Activated CD8-positive, alpha-beta T cell treated with anti-CD3 and anti-CD28 coated beads for 36 hours (primary cell): ENCODE results near the gene IL1RL2. TPM values are rescaled to one million over a fixed set of nuclear protein-coding genes. Genes with fewer than 3 reads are reported as not detected.
A peak's percentile ranks its signal among the peaks of the same experiment; 100 is the strongest.

Experiments used
- ATAC-seq: fragments of 200-7000 bp; cut with Tn5 transposase; one replicate; pipeline ENCODE4 v1.10.0; 2021; ENCODE audit warnings: mild to moderate bottlenecking, moderate library complexity
- CTCF ChIA-PET: fragments of 350-600 bp; sonication (Branson Sonifier 250); formaldehyde crosslinking; loops from one replicate; lab custom pipeline; 2021; ENCODE audit warnings: antibody characterized with exemption; lab: Charles Lee
- POLR2A ChIA-PET: fragments of 350-600 bp; sonication (Branson Sonifier 250); formaldehyde crosslinking; loops from one replicate; lab custom pipeline; 2021; ENCODE audit warnings: antibody characterized with exemption; lab: Charles Lee
- DNase-seq: peaks from one replicate; pipeline ENCODE4 v3.0.0-alpha.2; 2020
- H3K27ac Mint-ChIP-seq: one replicate; pipeline ENCODE4 v1.8.0; 2021; ENCODE audit warnings: mild to moderate bottlenecking, mixed read lengths
- H3K27me3 Mint-ChIP-seq: one replicate; pipeline ENCODE4 v1.8.0; 2021; ENCODE audit warnings: mixed read lengths
- H3K36me3 Mint-ChIP-seq: one replicate; pipeline ENCODE4 v1.8.0; 2021; ENCODE audit warnings: low read depth, mixed read lengths
- H3K4me1 Mint-ChIP-seq: one replicate; pipeline ENCODE4 v1.8.0; 2021; ENCODE audit warnings: low read depth, mixed read lengths
- H3K4me3 Mint-ChIP-seq: one replicate; pipeline ENCODE4 v1.8.0; 2021; ENCODE audit warnings: mild to moderate bottlenecking, moderate library complexity, mixed read lengths
- H3K9me3 Mint-ChIP-seq: one replicate; pipeline ENCODE4 v1.8.0; 2021; ENCODE audit warnings: mixed read lengths
- intact Hi-C: fragments of 100-400 bp; cut with micrococcal nuclease; formaldehyde crosslinking; loops from one replicate; pipeline ENCODE4 v1.10.0; 2022
- total RNA-seq, 2 experiments: library from RNA; stranded (reverse); gene quantifications; one replicate each; pipeline ENCODE4 v1.2.3, GENCODE V29; 2021
- TF ChIP-seq, protein P1 (sequence below): fragments of 200-600 bp; IDR thresholded peaks from one replicate; pipeline ENCODE4 v1.8.0; 2022; ENCODE audit warnings: antibody characterized with exemption, mild to moderate bottlenecking

Gene IL1RL2
- total RNA-seq, 2 experiments from 2014 or later, result not detected

DNA sequence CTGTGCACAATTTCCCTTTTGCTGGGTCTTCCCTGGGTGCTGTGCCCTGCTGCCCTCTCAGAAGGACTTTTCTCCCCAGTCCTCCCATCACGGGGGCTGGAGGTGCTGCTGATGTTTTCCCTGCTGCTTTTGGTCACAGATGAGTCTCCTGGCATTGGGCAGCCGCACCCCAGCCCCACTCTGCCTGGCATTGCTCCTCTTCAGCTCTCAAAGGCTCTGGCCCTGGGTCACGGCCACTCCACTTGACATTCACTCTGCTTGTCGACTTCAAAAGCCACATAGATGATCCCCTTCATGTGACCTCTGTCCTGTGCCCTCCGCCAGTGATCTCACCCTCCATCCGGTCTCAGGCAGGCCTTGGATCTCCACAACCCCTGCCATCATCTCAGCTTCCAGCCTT, 81.0 kb downstream of the IL1RL2 start:
- Mint-ChIP-seq H3K4me3 (no peak overlapping the region), H3K27ac (no peak overlapping the region), H3K4me1 (peaks cover 28% of the 10 kb centered on the region), H3K27me3 (peaks cover 5% of the 10 kb centered on the region), H3K9me3 (no peaks in the 10 kb centered on the region), H3K36me3 (no peaks in the 10 kb centered on the region)
- intact Hi-C loops, result no loop called here
- ChIA-PET POLR2A (no interaction called here), CTCF (interaction anchor here (0.9 kb wide), 1 partner anchor 182 kb away, joined by 3 read pairs; no protein-coding TSS in a partner anchor)
- ATAC-seq, result no peak
- TF ChIP-seq, protein P1, sequence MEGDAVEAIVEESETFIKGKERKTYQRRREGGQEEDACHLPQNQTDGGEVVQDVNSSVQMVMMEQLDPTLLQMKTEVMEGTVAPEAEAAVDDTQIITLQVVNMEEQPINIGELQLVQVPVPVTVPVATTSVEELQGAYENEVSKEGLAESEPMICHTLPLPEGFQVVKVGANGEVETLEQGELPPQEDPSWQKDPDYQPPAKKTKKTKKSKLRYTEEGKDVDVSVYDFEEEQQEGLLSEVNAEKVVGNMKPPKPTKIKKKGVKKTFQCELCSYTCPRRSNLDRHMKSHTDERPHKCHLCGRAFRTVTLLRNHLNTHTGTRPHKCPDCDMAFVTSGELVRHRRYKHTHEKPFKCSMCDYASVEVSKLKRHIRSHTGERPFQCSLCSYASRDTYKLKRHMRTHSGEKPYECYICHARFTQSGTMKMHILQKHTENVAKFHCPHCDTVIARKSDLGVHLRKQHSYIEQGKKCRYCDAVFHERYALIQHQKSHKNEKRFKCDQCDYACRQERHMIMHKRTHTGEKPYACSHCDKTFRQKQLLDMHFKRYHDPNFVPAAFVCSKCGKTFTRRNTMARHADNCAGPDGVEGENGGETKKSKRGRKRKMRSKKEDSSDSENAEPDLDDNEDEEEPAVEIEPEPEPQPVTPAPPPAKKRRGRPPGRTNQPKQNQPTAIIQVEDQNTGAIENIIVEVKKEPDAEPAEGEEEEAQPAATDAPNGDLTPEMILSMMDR, result no peak
- DNase-seq, result no peak

DNA sequence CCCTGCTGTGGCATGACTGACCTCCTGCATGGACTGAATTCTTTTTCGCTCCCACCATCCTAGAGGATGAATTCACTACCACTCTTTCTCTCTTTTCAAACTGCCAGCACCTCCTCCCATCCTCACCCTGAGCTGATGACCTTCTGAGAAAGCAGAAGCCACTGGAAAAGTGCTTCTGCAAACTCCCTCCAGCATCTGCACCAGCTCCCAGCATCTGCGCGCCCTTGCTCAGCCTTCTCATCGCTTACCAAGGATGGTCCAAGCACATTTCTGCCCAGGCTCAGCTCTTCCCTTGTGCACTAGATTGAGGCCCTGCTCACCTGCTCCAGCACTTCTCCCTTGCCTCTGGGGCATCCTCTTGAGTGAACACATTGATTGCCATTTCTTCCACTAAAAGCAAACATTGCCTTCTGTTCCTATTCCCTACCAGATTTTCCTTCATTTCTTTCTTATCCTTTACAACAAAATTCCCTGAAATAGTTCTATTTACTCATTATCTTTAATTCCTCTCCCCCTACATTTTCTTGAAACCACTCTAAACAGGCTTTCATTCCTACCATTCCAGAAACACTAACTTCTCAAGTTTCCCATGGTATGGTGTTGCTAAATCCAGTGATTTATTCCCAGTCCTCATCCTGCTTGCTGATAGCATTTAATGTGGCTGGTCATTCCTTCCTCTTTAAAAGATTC, 81.8 kb downstream of the IL1RL2 start:
- CTCF ChIA-PET, result interaction anchor here (0.9 to 1.6 kb wide), 4 partner anchors 28 to 248 kb away, joined by 3 read pairs; no protein-coding TSS in a partner anchor
- DNase-seq (no peak), ATAC-seq (no peak)
- H3K27ac Mint-ChIP-seq, result no peak overlapping the region
- H3K9me3 Mint-ChIP-seq, result no peaks in the 10 kb centered on the region
- peaks cover 26% of the 10 kb centered on the region for H3K4me1 Mint-ChIP-seq
- POLR2A ChIA-PET, result no interaction called here
- H3K27me3 Mint-ChIP-seq, result peaks cover 5% of the 10 kb centered on the region
- TF ChIP-seq, protein P1, result no peak
- H3K4me3 Mint-ChIP-seq, result no peak overlapping the region
- no peaks in the 10 kb centered on the region for H3K36me3 Mint-ChIP-seq
- intact Hi-C loops, result no loop called here

DNA sequence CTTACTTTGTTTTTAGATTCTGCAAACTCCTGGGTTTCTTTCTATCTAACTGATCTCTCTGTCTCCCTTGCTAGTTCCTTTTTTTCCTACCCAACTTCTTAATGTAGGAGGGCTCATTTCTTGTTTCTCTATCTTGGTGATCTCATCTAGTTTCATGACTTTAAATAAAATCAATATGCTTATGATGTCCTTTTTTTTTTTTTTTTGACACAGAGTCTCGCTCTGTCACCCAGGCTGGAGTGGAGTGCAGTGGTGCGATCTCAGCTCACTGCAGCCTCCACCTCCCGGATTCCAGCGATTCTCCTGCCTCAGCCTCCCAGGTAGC, 82.3 kb downstream of the IL1RL2 start:
- Mint-ChIP-seq H3K27ac (no peak overlapping the region), H3K4me1 (peaks cover 24% of the 10 kb centered on the region), H3K27me3 (peaks cover 5% of the 10 kb centered on the region), H3K9me3 (no peaks in the 10 kb centered on the region), H3K36me3 (no peaks in the 10 kb centered on the region), H3K4me3 (no peak overlapping the region)
- intact Hi-C loops, result no loop called here
- POLR2A ChIA-PET, result interaction anchor here (0.8 kb wide), 1 partner anchor 10 kb away, joined by 3 read pairs; no protein-coding TSS in a partner anchor
- TF ChIP-seq, protein P1, result no peak
- no peak for DNase-seq
- CTCF ChIA-PET, result interaction anchor here (1.0 to 1.6 kb wide), 4 partner anchors 17 to 174 kb away, joined by 3 read pairs; no protein-coding TSS in a partner anchor
- ATAC-seq, result no peak

DNA sequence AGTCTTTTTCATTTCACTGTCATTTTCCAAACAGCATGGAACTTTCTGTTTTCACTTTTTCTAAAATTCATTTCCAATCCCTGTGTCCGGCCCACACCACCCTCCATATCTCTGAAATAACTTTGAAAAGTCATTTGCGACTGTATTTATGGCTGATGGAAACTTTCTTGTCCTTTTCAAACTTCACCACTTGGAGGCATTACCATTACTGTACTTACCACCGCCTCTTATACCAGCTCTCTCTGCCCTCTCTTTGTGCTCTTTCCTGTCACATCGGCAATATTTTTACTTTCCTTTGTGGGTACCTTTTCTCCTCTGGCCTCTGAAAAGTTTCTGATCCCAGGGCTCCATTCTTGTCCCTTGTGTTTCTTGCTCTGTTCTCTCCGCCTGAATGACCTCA, 85.0 kb downstream of the IL1RL2 start:
- ATAC-seq (peak; percentile 81), DNase-seq (no peak)
- TF ChIP-seq, protein P1, result no peak
- Mint-ChIP-seq H3K9me3 (peaks cover 3% of the 10 kb centered on the region), H3K27me3 (peaks cover 5% of the 10 kb centered on the region), H3K4me1 (peaks cover 37% of the 10 kb centered on the region), H3K27ac (peak overlapping the region; percentile 8), H3K36me3 (no peaks in the 10 kb centered on the region), H3K4me3 (peak overlapping the region; percentile 13)
- POLR2A ChIA-PET, result no interaction called here
- intact Hi-C loops, result no loop called here
- CTCF ChIA-PET, result interaction anchor here (1.0 to 1.7 kb wide), 9 partner anchors 10 to 252 kb away, joined by 3 to 8 read pairs (median 4); partner anchors contain the start of gene IL18R1

DNA sequence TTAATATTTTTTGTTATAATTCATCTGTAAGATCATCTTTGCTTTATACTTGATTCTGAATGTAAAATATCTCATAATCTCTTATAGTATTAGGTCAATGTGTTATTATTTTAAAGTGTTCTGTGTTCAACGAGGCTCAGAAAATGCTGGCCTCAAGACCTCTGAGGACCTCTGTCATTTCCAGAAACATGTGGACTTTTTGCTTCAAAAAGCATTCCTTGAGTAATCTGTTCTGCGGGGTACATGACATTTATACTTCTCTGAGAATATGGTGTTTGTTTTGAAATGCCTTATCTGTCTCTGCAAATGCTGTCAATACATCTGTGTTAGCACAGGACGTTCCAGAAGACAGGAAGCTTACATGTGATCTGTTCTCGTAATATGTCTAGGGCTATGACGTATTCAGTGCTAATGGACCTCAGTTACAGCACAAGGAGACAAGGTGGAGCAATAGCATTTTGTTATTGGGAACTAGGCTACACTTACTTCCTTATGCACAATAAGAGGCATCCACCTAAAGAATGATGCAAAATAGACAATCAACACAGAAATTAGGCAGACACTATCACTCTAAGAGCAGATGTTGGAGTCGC, 86.9 kb downstream of the IL1RL2 start:
- ChIA-PET CTCF (interaction anchor here (0.8 to 2.1 kb wide), 4 partner anchors 12 to 169 kb away, joined by 3 to 9 read pairs (median 4); no protein-coding TSS in a partner anchor), POLR2A (interaction anchor here (1.2 kb wide), 1 partner anchor 12 kb away, joined by 3 read pairs; no protein-coding TSS in a partner anchor)
- DNase-seq, result no peak
- Mint-ChIP-seq H3K27ac (no peak overlapping the region), H3K4me1 (peaks cover 49% of the 10 kb centered on the region), H3K36me3 (no peaks in the 10 kb centered on the region), H3K9me3 (peaks cover 3% of the 10 kb centered on the region), H3K27me3 (peaks cover 5% of the 10 kb centered on the region), H3K4me3 (no peak overlapping the region)
- ATAC-seq, result no peak
- TF ChIP-seq, protein P1, result no peak
- intact Hi-C loops, result no loop called here
